GM11168 (cell line): ENCODE results near the gene PIBF1.
"Not testable (repeated sequence)": the region's sequence is repeated elsewhere in the genome, so short reads cannot be mapped to it uniquely, and the experiment has no call there.

Experiments used
- in situ Hi-C: fragments of 300-500 bp; cut with MboI; formaldehyde crosslinking; loops from one replicate; pipeline ENCODE4 v1.12.0; 2022; ENCODE audit warnings: low sequenced_read_pairs; ENCODE audit not compliant: unreplicated experiment

The PIBF1 gene

DNA sequence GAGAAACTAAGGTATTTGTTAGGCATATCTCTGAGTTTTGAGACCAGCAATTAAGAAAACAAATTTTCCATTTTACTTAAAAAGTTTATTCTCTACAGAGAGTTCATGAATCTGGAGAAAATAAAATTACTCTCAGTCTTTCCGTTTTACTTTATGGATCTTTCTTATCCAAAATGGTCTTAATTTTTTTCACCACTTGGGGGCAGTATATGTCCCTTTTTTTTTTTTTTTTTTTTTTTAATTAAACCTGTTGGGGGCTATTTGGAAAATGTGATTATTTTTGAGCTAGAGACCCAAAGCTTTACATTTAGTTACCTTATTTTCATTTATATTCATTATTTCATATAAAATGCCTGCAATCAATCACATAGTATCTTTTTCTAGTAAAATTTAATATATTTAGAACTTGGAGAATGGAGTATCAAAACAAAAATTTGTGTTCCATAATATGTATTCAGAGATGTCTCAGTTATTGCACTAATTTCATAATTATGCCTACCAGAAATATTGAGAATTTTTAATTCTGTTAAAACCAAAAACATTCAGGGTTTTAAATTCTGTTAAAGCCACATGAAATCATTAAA lies 27.1 kb downstream of the PIBF1 start:
- in situ Hi-C loops: loop anchor here (25.0 kb wide), 1 partner anchor 903 kb away; no protein-coding TSS in a partner anchor

DNA sequence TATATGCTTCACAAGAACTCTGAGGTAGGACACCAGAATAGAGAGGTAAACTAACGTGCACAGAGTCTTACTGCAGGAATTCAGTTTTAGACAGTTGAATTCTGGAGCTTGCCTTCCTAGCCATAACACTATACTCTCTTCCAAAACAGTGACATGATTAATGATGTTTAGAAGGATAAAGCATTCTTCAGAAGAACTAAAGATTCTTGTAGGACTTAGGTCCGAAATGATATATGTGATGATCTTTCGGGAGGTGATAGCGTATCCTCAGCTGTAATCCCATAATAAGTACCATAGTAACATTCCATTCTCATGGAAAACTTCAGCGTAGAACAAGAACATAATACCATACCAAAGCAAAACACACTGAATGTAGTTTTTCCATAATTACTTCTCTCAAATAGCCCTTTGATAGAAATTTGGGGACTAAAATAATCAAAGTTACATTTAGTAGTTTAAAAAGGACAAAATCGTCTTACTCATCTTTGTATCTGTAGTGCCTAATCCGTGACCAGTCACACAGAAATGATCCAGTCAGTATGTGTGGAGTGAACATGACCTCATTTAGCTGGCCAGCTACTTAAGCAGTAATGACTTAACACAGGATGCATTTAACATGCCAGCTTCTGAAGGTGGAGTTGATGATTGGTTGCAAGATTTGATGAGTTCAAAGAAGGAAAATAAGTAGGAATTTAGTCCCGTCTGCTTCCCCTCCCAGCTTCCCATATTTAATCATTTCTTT lies 38.4 kb downstream of the PIBF1 start:
- in situ Hi-C loops: loop anchor here (25.0 kb wide), 1 partner anchor 892 kb away; no protein-coding TSS in a partner anchor

GRCh38 chr13:72820898-72821279 lies 39.0 kb downstream of the PIBF1 start:
- in situ Hi-C loops: loop anchor here (25.0 kb wide), 1 partner anchor 891 kb away; no protein-coding TSS in a partner anchor

DNA sequence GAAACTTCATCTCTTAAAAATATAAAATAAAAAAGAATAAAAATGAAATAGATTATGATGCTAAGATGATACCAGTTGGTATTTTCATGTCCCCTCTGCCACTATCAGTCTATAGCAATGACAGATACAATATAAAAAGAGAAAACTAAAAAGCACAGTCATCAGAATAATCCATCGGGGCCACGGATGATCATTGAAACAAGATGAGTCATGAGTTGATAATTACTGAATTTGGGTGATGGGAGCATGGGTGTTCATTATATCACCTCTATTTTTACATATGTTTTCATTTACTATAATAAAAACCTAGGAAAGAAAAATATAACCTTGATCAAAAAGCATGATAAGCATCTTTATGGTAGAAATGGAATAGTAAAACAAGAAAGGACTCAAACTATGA lies 41.1 kb downstream of the PIBF1 start:
- in situ Hi-C loops: loop anchor here (25.0 kb wide), 1 partner anchor 889 kb away; no protein-coding TSS in a partner anchor

GRCh38 chr13:72823724-72824123 lies 41.8 kb downstream of the PIBF1 start:
- in situ Hi-C loops: loop anchor here (25.0 kb wide), 1 partner anchor 889 kb away; no protein-coding TSS in a partner anchor

DNA sequence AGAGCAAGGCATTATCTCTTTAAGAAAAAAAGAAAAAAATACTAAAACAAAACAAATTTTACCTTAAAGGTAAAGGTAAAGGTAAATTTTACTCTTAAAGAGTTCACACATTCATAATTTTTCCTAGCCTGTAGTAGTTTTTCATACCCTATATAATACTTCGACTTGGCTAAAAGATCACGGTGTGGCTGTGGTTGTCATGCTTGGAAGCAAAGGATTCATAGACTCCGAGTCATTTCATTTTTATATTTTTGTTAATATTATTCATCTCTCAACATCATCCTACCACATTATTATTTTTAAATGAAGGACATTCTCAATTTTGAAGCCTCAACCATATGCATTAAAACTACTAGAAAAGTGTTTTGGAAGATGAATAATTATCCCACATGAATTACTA lies 52.7 kb downstream of the PIBF1 start:
- in situ Hi-C loops: no loop called here

DNA sequence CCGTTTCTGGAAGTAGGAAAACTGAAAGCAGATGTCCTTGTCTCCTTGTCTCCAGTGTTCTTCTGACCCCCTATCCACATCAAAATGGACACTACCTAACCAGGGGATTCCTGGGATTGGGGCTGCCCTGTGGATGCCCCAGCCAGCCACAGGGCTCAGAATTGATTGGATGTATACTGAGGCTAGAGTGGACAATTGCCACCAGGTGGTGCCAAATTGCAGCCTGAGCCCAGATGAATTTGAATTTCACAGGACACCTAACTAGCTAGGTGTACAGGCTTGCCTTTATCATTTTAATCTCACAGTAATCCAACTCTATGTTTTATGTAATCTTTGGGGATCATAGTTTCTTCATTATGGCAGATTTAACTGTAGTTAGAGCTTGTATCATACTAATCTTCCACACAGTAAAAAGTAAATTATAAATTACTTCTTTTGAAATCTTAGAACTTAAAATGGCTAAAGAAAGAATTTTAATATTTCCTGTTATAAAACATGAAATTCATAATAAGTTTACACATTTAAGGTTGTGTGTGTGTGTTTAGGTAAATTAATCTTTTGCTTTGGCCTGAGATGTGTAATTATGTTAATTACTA lies 58.0 kb downstream of the PIBF1 start:
- in situ Hi-C loops: no loop called here

DNA sequence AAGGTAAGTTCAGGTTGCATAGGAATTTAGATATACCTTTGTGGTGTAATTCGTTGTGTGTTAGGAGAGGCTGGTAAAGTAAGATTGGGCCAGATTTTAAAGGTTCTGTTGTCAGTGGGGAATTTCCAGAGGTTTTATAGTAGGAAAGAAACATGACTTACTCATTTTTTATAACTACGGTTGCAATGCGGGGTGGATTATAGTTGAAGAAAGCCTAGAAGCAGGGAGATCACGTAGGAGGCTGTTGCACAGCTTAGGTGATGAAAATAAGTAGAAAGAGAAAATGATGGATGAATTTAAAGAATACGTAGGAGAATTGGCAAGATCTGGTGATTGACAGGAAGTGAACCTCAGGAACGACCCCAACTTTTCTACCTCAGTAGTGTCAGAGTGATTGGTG lies 61.1 kb downstream of the PIBF1 start:
- in situ Hi-C loops: no loop called here

- in situ Hi-C loops: not testable (repeated sequence)
These were observed 63.2 kb downstream of the PIBF1 start for GRCh38 chr13:72845148-72845547.

GRCh38 chr13:72849571-72849970 lies 67.6 kb downstream of the PIBF1 start:
- in situ Hi-C loops: no loop called here

- in situ Hi-C loops: no loop called here
These were observed 69.2 kb downstream of the PIBF1 start for GRCh38 chr13:72850959-72851677.

GRCh38 chr13:72851678-72852014 lies 69.7 kb downstream of the PIBF1 start:
- in situ Hi-C loops: no loop called here

- in situ Hi-C loops: no loop called here
These were observed 70.3 kb downstream of the PIBF1 start for GRCh38 chr13:72852207-72852606.

DNA sequence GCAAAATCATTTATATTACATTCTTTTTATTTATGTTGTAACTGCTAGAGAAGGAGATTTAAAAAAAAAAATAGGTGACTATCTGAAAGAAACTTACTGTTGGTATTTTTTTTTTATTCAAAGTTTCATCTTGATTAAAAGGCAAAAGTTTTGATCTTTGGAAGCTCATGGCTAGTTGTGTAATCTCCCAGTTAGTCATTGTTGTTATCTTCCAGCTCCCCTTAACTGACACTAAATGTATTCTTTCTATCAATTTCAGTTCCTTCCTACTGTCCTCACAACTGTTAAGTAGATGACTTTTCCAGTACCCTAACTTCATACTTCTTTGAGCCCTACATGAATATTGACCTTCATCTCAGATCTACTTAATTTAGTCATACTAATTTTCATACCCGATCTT lies 71.1 kb downstream of the PIBF1 start:
- in situ Hi-C loops: no loop called here

GRCh38 chr13:72864142-72865011 lies 82.4 kb downstream of the PIBF1 start:
- in situ Hi-C loops: no loop called here

- in situ Hi-C loops: no loop called here
These were observed 86.3 kb downstream of the PIBF1 start for GRCh38 chr13:72868229-72868628.

DNA sequence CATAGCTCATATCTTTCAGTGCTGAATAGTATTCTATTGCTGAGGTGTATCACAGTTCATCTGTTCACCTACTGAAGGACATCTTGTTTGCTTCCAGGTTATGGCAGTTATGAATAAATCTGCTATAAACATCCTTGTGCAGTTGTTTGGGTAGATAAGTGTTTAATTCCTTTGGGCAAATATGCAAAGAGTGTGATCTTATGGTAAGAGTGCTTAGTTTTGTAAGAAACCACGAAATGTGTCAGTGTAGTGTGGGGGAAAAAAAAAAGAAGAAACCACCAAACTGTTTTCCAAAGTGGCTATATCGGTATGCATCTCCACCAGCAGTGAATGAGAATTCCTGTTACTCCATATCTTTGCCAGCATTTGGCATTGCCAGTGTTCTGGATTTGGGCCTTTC lies 93.3 kb downstream of the PIBF1 start:
- in situ Hi-C loops: no loop called here

DNA sequence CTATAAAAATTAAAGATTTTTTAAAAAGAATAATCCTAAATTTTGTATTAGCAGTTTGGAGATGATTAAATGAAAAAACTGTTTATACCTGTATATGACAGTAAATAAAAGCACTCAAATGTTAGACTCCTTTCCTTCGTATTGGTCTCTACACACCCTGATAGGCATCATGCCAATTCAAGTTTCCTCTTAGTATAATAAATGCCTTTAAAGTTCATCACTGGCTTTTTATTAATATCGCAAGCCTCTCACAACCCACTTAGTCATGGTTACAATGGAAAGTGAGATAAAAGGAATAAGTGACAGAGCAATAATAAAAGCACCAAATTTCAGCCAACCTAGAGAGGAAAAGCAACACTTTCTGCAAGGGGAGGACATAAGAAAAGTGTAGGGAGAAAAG lies 102.2 kb downstream of the PIBF1 start:
- in situ Hi-C loops: no loop called here

GRCh38 chr13:72886272-72887067 lies 104.5 kb downstream of the PIBF1 start:
- in situ Hi-C loops: no loop called here
